HepG2 (cell line): ENCODE measurements around the gene DRC3. TPM values are rescaled to one million over a fixed set of nuclear protein-coding genes. Genes with fewer than 3 reads are reported as not detected.

ENCODE experiments used
- ATAC-seq: fragments of 200-7000 bp; cut with Tn5 transposase; 3 replicates; pipeline ENCODE4 v1.9.1; 2020; ENCODE audit warnings: mild to moderate bottlenecking, moderate library complexity
- BruUV-seq: library from RNA; stranded (reverse); fragments of 400-500 nt; replicated peaks from 2 replicates; lab custom pipeline; 2021; lab: Mats Ljungman, UMichigan
- CTCF ChIA-PET: fragments of 300-600 bp; formaldehyde crosslinking; extraction: SDS; loops from one replicate; lab custom pipeline; 2021; ENCODE audit warnings: low total read pairs, inconsistent platforms, low intra/inter-chr PET ratio; lab: Yijun Ruan, JAX
- POLR2A ChIA-PET: fragments of 350-600 bp; sonication (Branson Sonifier 250); formaldehyde crosslinking; loops from one replicate; lab custom pipeline; 2020; ENCODE audit warnings: antibody characterized with exemption, inconsistent platforms; lab: Yijun Ruan, JAX
- DNase-seq: peaks from one replicate; pipeline ENCODE4 v3.0.0-alpha.2; 2015; ENCODE audit warnings: low spot score
- FAIRE-seq: peaks from 3 replicates; lab custom pipeline; 2011; peaks lifted over from hg19 to GRCh38; lab: Jason Lieb, UNC
- H2AFZ ChIP-seq: one replicate; pipeline ENCODE4 v1.6.1; 2011; ENCODE audit warnings: low read length, inconsistent platforms
- H3K27ac ChIP-seq: fragments of 300-600 bp; 3 replicates; pipeline ENCODE4 v1.8.0; 2011; ENCODE audit warnings: mixed run types, mild to moderate bottlenecking, mixed read lengths, low read length, inconsistent platforms; ENCODE audit not compliant: insufficient read depth; ENCODE audit errors: extremely low read length
- H3K27me3 ChIP-seq, 2 experiments: fragments of 200-600 bp in 1 of 2; 2 replicates in 1 of 2; 3 replicates in 1 of 2; pipeline versions ENCODE4 v1.6.0 to v1.8.0; 2011; ENCODE audit warnings: low read length in 2 of 2, mild to moderate bottlenecking in 2 of 2, moderate library complexity in 2 of 2, inconsistent platforms in 1 of 2; ENCODE audit not compliant: insufficient read depth in 2 of 2, control insufficient read depth in 1 of 2
- H3K36me3 ChIP-seq, 2 experiments: fragments of 200-600 bp in 1 of 2; replicated peaks in 1 of 2; 2 replicates in 1 of 2; 3 replicates in 1 of 2; pipeline versions ENCODE4 v1.5.1 to v1.8.0; 2011; ENCODE audit warnings: low read length in 2 of 2, inconsistent platforms in 1 of 2; ENCODE audit not compliant: insufficient read depth in 2 of 2, control insufficient read depth in 1 of 2
- H3K4me1 ChIP-seq: 2 replicates; pipeline ENCODE4 v1.5.1; 2012; ENCODE audit warnings: low read length, inconsistent platforms; ENCODE audit not compliant: insufficient read depth
- H3K4me2 ChIP-seq: 2 replicates; pipeline ENCODE4 v1.6.0; 2011; ENCODE audit warnings: low read depth, low read length, inconsistent platforms
- H3K4me3 ChIP-seq, 3 experiments: fragments of 200-600 bp in 1 of 3; sonication (generic), shearing (Covaris generic) in 1 of 3; replicated peaks in 1 of 3; 2 replicates each; pipeline ENCODE4 v1.5.1; 2011 to 2016; ENCODE audit warnings: low read length in 3 of 3, inconsistent platforms in 2 of 3, low read depth in 2 of 3, mild to moderate bottlenecking in 2 of 3, control low read depth in 1 of 3, mixed read lengths in 1 of 3; ENCODE audit not compliant: insufficient read depth in 1 of 3
- H3K79me2 ChIP-seq: one replicate; pipeline ENCODE4 v1.6.1; 2011; ENCODE audit warnings: low read length, inconsistent platforms; ENCODE audit not compliant: insufficient read depth
- H3K9ac ChIP-seq: 2 replicates; pipeline ENCODE4 v1.6.0; 2011; ENCODE audit warnings: mild to moderate bottlenecking, low read depth, low read length, inconsistent platforms; ENCODE audit not compliant: insufficient read depth
- H3K9me3 ChIP-seq: 2 replicates; pipeline ENCODE4 v1.5.1; 2012; ENCODE audit warnings: mild to moderate bottlenecking, low read length
- H4K20me1 ChIP-seq: 2 replicates; pipeline ENCODE4 v1.6.0; 2011; ENCODE audit warnings: inconsistent platforms, mild to moderate bottlenecking, low read length, moderate library complexity; ENCODE audit not compliant: insufficient read depth
- DMAP1 ChIP-seq: IDR thresholded peaks from 2 replicates; pipeline ENCODE4 v1.6.1; 2016
- FOXK2 ChIP-seq: fragments of 450-650 bp; IDR thresholded peaks from 2 replicates; pipeline ENCODE4 v1.6.1; 2016
- HNRNPK ChIP-seq: fragments of 200-400 bp; formaldehyde crosslinking; IDR thresholded peaks from 2 replicates; pipeline ENCODE4 v1.6.1; 2018; ENCODE audit warnings: low read length, low read depth, moderate library complexity, mild to moderate bottlenecking; ENCODE audit not compliant: poor library complexity, severe bottlenecking
- MAFK ChIP-seq, 2 experiments: IDR thresholded peaks in 1 of 2; conservative IDR thresholded peaks in 1 of 2; 2 replicates each; pipeline ENCODE4 v1.6.1; 2011; ENCODE audit warnings: improper control_type of control experiment in 2 of 2, low read length in 2 of 2
- REXO4 ChIP-seq: sonication (generic); formaldehyde crosslinking; IDR thresholded peaks from 2 replicates; pipeline ENCODE4 v1.8.0; 2022; ENCODE audit warnings: missing genetic modification reagents, mild to moderate bottlenecking, borderline replicate concordance
- RFXAP ChIP-seq: sonication (generic); formaldehyde crosslinking; IDR thresholded peaks from 2 replicates; pipeline ENCODE4 v1.4.0; 2020; ENCODE audit warnings: missing genetic modification reagents, borderline replicate concordance
- TIGD3 ChIP-seq: sonication (generic); formaldehyde crosslinking; IDR thresholded peaks from 2 replicates; pipeline ENCODE4 v1.5.1; 2020; ENCODE audit warnings: mild to moderate bottlenecking, missing genetic modification reagents, borderline replicate concordance
- WGBS: methylation state at CpG from one replicate; pipeline ENCODE4 v1.1.6; 2017; ENCODE audit warnings: low lambda C conversion rate; 5-methylcytosine and 5-hydroxymethylcytosine counted together
- in situ Hi-C: cut with HindIII; loops from 2 replicates; pipeline ENCODE4 v1.10.0; 2017; ENCODE audit warnings: low pct_unique_long_range_greater_than_20kb; ENCODE audit not compliant: extremely low pct_ligation_motif_present
- intact Hi-C: fragments of 100-400 bp; cut with micrococcal nuclease; formaldehyde crosslinking; loops from one replicate; pipeline ENCODE4 v1.10.0; 2022; ENCODE audit not compliant: unreplicated experiment
- polyA plus RNA-seq, 8 experiments: library from polyadenylated mRNA; depleted of rRNA in 3 of 8; stranded (reverse) in 7 of 8; unstranded in 1 of 8; fragments of >200 nt; fragmentation: Illumina TruSeq in 4 of 8; extraction: Trizol in 4 of 8; gene quantifications; 2 replicates each; pipeline versions ENCODE4 v1.2.1 to v1.2.3, GENCODE V29; 2011 to 2016; ENCODE audit warnings: low read depth in 4 of 8, missing spikeins in 1 of 8, mixed read lengths in 1 of 8; ENCODE audit not compliant: insufficient read depth in 1 of 8
- total RNA-seq, 5 experiments: library from RNA; depleted of rRNA; stranded (reverse); fragments of >200 nt; fragmentation: Illumina TruSeq; extraction: Trizol; gene quantifications; 2 replicates each; pipeline ENCODE4 v1.2.3, GENCODE V29; 2016; ENCODE audit warnings: low read depth in 1 of 5

The DRC3 gene
- total and polyA plus RNA-seq, 2 of the 13 experiments (the other 11 are each of a cell fraction or from before 2014, with no cell fraction given) = 0.53 to 0.87 TPM

- ATAC-seq (no peak), FAIRE-seq (no peak)
- H3K4me2 ChIP-seq = no peak overlapping the region
- no peaks in the 10 kb centered on the region for H4K20me1 ChIP-seq
- POLR2A ChIA-PET = interaction anchor here (0.7 kb wide), 1 partner anchor 224 kb away, joined by 3 read pairs; no protein-coding TSS in a partner anchor
- TF ChIP-seq HNRNPK = no peak
- TF ChIP-seq REXO4 (CRISPR knock-in tag) = no peak
- no peak for TF ChIP-seq MAFK (conservative IDR thresholded peaks at IDR 0.05 in 1 of 2, IDR thresholded peaks at IDR 0.05 in 1 of 2; ENCODE audit: low read length in 2 of 2)
- no peak for TF ChIP-seq RFXAP (CRISPR knock-in tag)
- no peak for TF ChIP-seq FOXK2
- TF ChIP-seq DMAP1 (CRISPR knock-in tag) = no peak
- TF ChIP-seq, all 625 proteins: peak for 0
- CTCF ChIA-PET = no interaction called here
- Histone ChIP-seq H2AFZ (no peak overlapping the region), H3K27me3 (peaks cover 8 to 35% of the 10 kb centered on the region in 2 experiments; a peak in 4 of 5 replicates), H3K4me3 (no peak overlapping the region), H3K4me1 (peaks cover 17% of the 10 kb centered on the region), H3K9ac (no peak overlapping the region), H3K27ac (no peak overlapping the region), H3K79me2 (peaks cover under 1% of the 10 kb centered on the region), H3K9me3 (no peaks in the 10 kb centered on the region), H3K36me3 (no peaks in the 10 kb centered on the region)
- WGBS = 19% methylated on average over 8 of the region's 8 CpGs
- intact Hi-C loops = no loop called here
- BruUV-seq = no TSS peak
- in situ Hi-C loops = no loop called here
- no peak for DNase-seq
Measured at GRCh38 chr17:17975436-17975835, 2.8 kb downstream of the DRC3 start.

- no peak for FAIRE-seq
- no peak for TF ChIP-seq TIGD3 (CRISPR knock-in tag)
Measured at GRCh38 chr17:17976931-17977570, 4.4 kb downstream of the DRC3 start.

More at GRCh38 chr17:17976931-17977570, 4.4 kb downstream of the DRC3 start:
- Histone ChIP-seq H3K27me3 (peaks cover 8 to 35% of the 10 kb centered on the region in 2 experiments; a peak in 4 of 5 replicates), H3K4me2 (no peak overlapping the region), H3K27ac (no peak overlapping the region), H3K9ac (no peak overlapping the region), H3K4me3 (no peak overlapping the region), H4K20me1 (no peaks in the 10 kb centered on the region), H3K79me2 (no peaks in the 10 kb centered on the region), H3K36me3 (no peaks in the 10 kb centered on the region), H3K4me1 (peaks cover 5% of the 10 kb centered on the region), H3K9me3 (no peaks in the 10 kb centered on the region), H2AFZ (no peak overlapping the region)
- 52% methylated on average over 9 of the region's 10 CpGs for WGBS
- CTCF ChIA-PET = no interaction called here
- intact Hi-C loops = no loop called here
- no peak for DNase-seq
- no TSS peak for BruUV-seq
- POLR2A ChIA-PET = no interaction called here
- in situ Hi-C loops = no loop called here
- no peak for ATAC-seq
